ENCODE data around the gene YIPF1. TPM values are rescaled to one million over a fixed set of nuclear protein-coding genes. Genes with fewer than 3 reads are reported as not detected.
"Not testable (repeated sequence)": the region's sequence is repeated elsewhere in the genome, so short reads cannot be mapped to it uniquely, and the experiment has no call there.

Gene YIPF1
- total RNA-seq, 1 donor from 2014 or later: 22.3 TPM

- DNase-seq (ENCODE audit: low spot score): no peak
These were observed 5.8 kb upstream of the YIPF1 start for GRCh38 chr1:53895421-53895820.

- no peak for DNase-seq (ENCODE audit: low spot score)
These were observed 5.0 kb upstream of the YIPF1 start for GRCh38 chr1:53894644-53895043.

- DNase-seq (ENCODE audit: low spot score): no peak
These were observed 4.5 kb upstream of the YIPF1 start, which contains the start of gene DIO1 for GRCh38 chr1:53893999-53894636. TSS of gene DIO1 (plus strand) at chr1:53894187. CDS start at chr1:53894211, 24 bp downstream.

GRCh38 chr1:53892911-53893310 lies 3.3 kb upstream of the YIPF1 start:
- no peak for DNase-seq (ENCODE audit: low spot score)

GRCh38 chr1:53891678-53892077 lies 2.1 kb upstream of the YIPF1 start:
- no peak for DNase-seq (ENCODE audit: low spot score)

GRCh38 chr1:53891018-53891417 lies 1.4 kb upstream of the YIPF1 start:
- no peak for DNase-seq (ENCODE audit: low spot score)

- no peak for DNase-seq (ENCODE audit: low spot score)
These were observed 935 bp upstream of the YIPF1 start for GRCh38 chr1:53890522-53890941.

- DNase-seq (ENCODE audit: low spot score): no peak
These were observed 916 bp downstream of the YIPF1 start for GRCh38 chr1:53888681-53889080.

GRCh38 chr1:53883600-53883999 lies 6.0 kb downstream of the YIPF1 start:
- not testable (repeated sequence) for DNase-seq (ENCODE audit: low spot score)

- DNase-seq (ENCODE audit: low spot score): not testable (repeated sequence)
These were observed 7.7 kb downstream of the YIPF1 start for GRCh38 chr1:53881853-53882252.

- DNase-seq (ENCODE audit: low spot score): no peak
These were observed 11.0 kb downstream of the YIPF1 start for GRCh38 chr1:53878492-53879105.

GRCh38 chr1:53875150-53875549 lies 14.4 kb downstream of the YIPF1 start:
- not testable (repeated sequence) for DNase-seq (ENCODE audit: low spot score)

GRCh38 chr1:53871773-53872484 lies 17.7 kb downstream of the YIPF1 start:
- no peak for DNase-seq (ENCODE audit: low spot score)

- DNase-seq (ENCODE audit: low spot score): no peak
These were observed 18.4 kb downstream of the YIPF1 start for GRCh38 chr1:53871221-53871620.

GRCh38 chr1:53869454-53870117 lies 20.0 kb downstream of the YIPF1 start:
- DNase-seq (ENCODE audit: low spot score): no peak

- DNase-seq (ENCODE audit: low spot score): no peak
These were observed 21.0 kb downstream of the YIPF1 start for GRCh38 chr1:53868565-53868964.

GRCh38 chr1:53862507-53862906 lies 27.1 kb downstream of the YIPF1 start:
- no peak for DNase-seq (ENCODE audit: low spot score)

- no peak for DNase-seq (ENCODE audit: low spot score)
These were observed 28.6 kb downstream of the YIPF1 start for GRCh38 chr1:53860967-53861411.

GRCh38 chr1:53851571-53852285 lies 37.9 kb downstream of the YIPF1 start:
- DNase-seq (ENCODE audit: low spot score): no peak

- DNase-seq (ENCODE audit: low spot score): no peak
These were observed 39.4 kb downstream of the YIPF1 start for GRCh38 chr1:53850082-53850673.

- DNase-seq (ENCODE audit: low spot score): no peak
These were observed 41.6 kb downstream of the YIPF1 start for GRCh38 chr1:53847980-53848379.
